Endothelial cell of umbilical vein (primary cell): ENCODE results near the gene PADI6. TPM values are rescaled to one million over a fixed set of nuclear protein-coding genes. Genes with fewer than 3 reads are reported as not detected.

Source experiments
- BruUV-seq: library from RNA; stranded (reverse); fragments of 400-500 nt; replicated peaks from 2 replicates; lab custom pipeline; 2021; lab: Mats Ljungman, UMichigan
- CTCF ChIA-PET: fragments of 300-600, 350-600 bp; sonication (Branson Sonifier 250); formaldehyde crosslinking; loops from one replicate; lab custom pipeline; 2021; ENCODE audit warnings: antibody characterized with exemption, inconsistent platforms; lab: Charles Lee
- POLR2A ChIA-PET: fragments of 300-600, 350-600 bp; sonication (Branson Sonifier 250); formaldehyde crosslinking; loops from one replicate; lab custom pipeline; 2021; ENCODE audit warnings: antibody characterized with exemption, inconsistent platforms; lab: Charles Lee
- DNase-seq: peaks from one replicate; pipeline ENCODE4 v3.0.0-alpha.2; 2011; ENCODE audit warnings: low read depth, low spot score
- FAIRE-seq: peaks from 2 replicates; lab custom pipeline; 2011; peaks lifted over from hg19 to GRCh38; lab: Jason Lieb, UNC
- H2AFZ ChIP-seq: 2 replicates; pipeline ENCODE4 v1.6.0; 2012; ENCODE audit warnings: low read depth, low read length, control low read depth, inconsistent platforms
- H3K27ac ChIP-seq: 2 replicates; pipeline ENCODE4 v1.5.1; 2011; ENCODE audit warnings: low read depth, mild to moderate bottlenecking, control low read depth, low read length, moderate library complexity; ENCODE audit not compliant: insufficient read depth
- H3K27me3 ChIP-seq, 2 experiments: 2 replicates each; pipeline versions ENCODE4 v1.6.0 to v1.6.1; 2011; ENCODE audit warnings: low read length in 2 of 2, mixed read lengths in 1 of 2; ENCODE audit not compliant: control insufficient read depth in 2 of 2, insufficient read depth in 2 of 2
- H3K36me3 ChIP-seq, 2 experiments: 2 replicates in 1 of 2; 3 replicates in 1 of 2; pipeline ENCODE4 v1.5.1; 2011; ENCODE audit warnings: low read length in 2 of 2, mild to moderate bottlenecking in 1 of 2, moderate library complexity in 1 of 2; ENCODE audit not compliant: control insufficient read depth in 2 of 2, insufficient read depth in 2 of 2; ENCODE audit errors: extremely low read depth in 1 of 2
- H3K4me1 ChIP-seq: 3 replicates; pipeline ENCODE4 v1.5.1; 2011; ENCODE audit warnings: mild to moderate bottlenecking, low read length; ENCODE audit not compliant: control insufficient read depth, insufficient read depth; ENCODE audit errors: extremely low read depth
- H3K4me2 ChIP-seq: 2 replicates; pipeline ENCODE4 v1.6.1; 2011; ENCODE audit warnings: low read length, control low read depth, mixed read lengths; ENCODE audit not compliant: insufficient read depth
- H3K4me3 ChIP-seq, 3 experiments: fragments of 200-600 bp in 1 of 3; sonication (generic), shearing (Covaris generic) in 1 of 3; replicated peaks in 1 of 3; 2 replicates each; pipeline ENCODE4 v1.5.1; 2011 to 2016; ENCODE audit warnings: control low read depth in 3 of 3, low read length in 3 of 3, mild to moderate bottlenecking in 2 of 3, inconsistent platforms in 1 of 3, low read depth in 1 of 3, moderate library complexity in 1 of 3; ENCODE audit not compliant: insufficient read depth in 1 of 3
- H3K79me2 ChIP-seq: 2 replicates; pipeline ENCODE4 v1.6.0; 2012; ENCODE audit warnings: low read length, inconsistent platforms; ENCODE audit not compliant: control insufficient read depth, insufficient read depth
- H3K9ac ChIP-seq: replicated peaks from 2 replicates; pipeline ENCODE3; 2011; ENCODE audit warnings: low read length, control low read depth; ENCODE audit not compliant: insufficient read depth; ENCODE audit errors: extremely low read depth
- H3K9me1 ChIP-seq: replicated peaks from 3 replicates; pipeline ENCODE4 v1.6.0; 2011; ENCODE audit warnings: mild to moderate bottlenecking, low read length; ENCODE audit not compliant: control insufficient read depth, insufficient read depth; ENCODE audit errors: extremely low read depth
- H3K9me3 ChIP-seq: replicated peaks from 2 replicates; pipeline ENCODE4 v1.5.1; 2012; ENCODE audit warnings: low read length, inconsistent platforms; ENCODE audit not compliant: control insufficient read depth, insufficient read depth
- H4K20me1 ChIP-seq: replicated peaks from 2 replicates; pipeline ENCODE3; 2011; ENCODE audit warnings: mild to moderate bottlenecking, low read length; ENCODE audit not compliant: control insufficient read depth, insufficient read depth; ENCODE audit errors: extremely low read depth
- EZH2 ChIP-seq: IDR thresholded peaks from 2 replicates; pipeline ENCODE4 v1.6.1; 2012; ENCODE audit warnings: borderline replicate concordance, low read depth, mild to moderate bottlenecking, moderate library complexity, low read length, inconsistent platforms; ENCODE audit not compliant: severe bottlenecking
- FOS ChIP-seq: IDR thresholded peaks from 2 replicates; pipeline ENCODE4 v1.6.1; 2011; ENCODE audit warnings: mild to moderate bottlenecking, low read length, moderate library complexity, borderline replicate concordance; ENCODE audit not compliant: insufficient read depth
- GATA2 ChIP-seq: IDR thresholded peaks from 2 replicates; pipeline ENCODE4 v1.7.0; 2011; ENCODE audit warnings: low read depth, mild to moderate bottlenecking, moderate library complexity, mixed read lengths, low read length; ENCODE audit not compliant: insufficient read length, insufficient read depth
- JUN ChIP-seq: IDR thresholded peaks from 2 replicates; pipeline ENCODE4 v1.6.1; 2011; ENCODE audit warnings: borderline replicate concordance, low read depth; ENCODE audit not compliant: insufficient read length, insufficient read depth
- MYC ChIP-seq: IDR thresholded peaks from one replicate; pipeline ENCODE4 v1.6.1; 2011; ENCODE audit warnings: mild to moderate bottlenecking, low read depth, low read length
- POLR2A ChIP-seq: IDR thresholded peaks from 2 replicates; pipeline ENCODE4 v1.6.1; 2012; ENCODE audit warnings: low read depth, mild to moderate bottlenecking, control low read depth, low read length
- POLR2AphosphoS5 ChIP-seq: IDR thresholded peaks from 2 replicates; pipeline ENCODE4 v1.6.1; 2012; ENCODE audit warnings: low read depth, mild to moderate bottlenecking, control low read depth, low read length, moderate library complexity; ENCODE audit not compliant: insufficient read depth
- dilution Hi-C: fragments of 300-500 bp; cut with MboI; formaldehyde crosslinking; loops from one replicate; pipeline ENCODE4 v1.15.0; 2019; ENCODE audit warnings: low sequenced_read_pairs; ENCODE audit not compliant: extremely low pct_ligation_motif_present
- intact Hi-C: fragments of 100-400 bp; cut with micrococcal nuclease; formaldehyde crosslinking; loops from one replicate; pipeline ENCODE4 v1.10.0; 2022
- polyA plus RNA-seq, 4 experiments: library from polyadenylated mRNA; depleted of rRNA in 3 of 4; stranded (reverse) in 3 of 4; unstranded in 1 of 4; fragments of >200 nt; gene quantifications; 2 replicates each; pipeline versions ENCODE4 v1.2.1 to v1.2.3, GENCODE V29; 2011 to 2012; ENCODE audit warnings: missing spikeins in 1 of 4
- total RNA-seq: library from RNA; stranded (reverse); gene quantifications from 2 replicates; pipeline ENCODE4 v1.2.3, GENCODE V29; 2021
- TF ChIP-seq, protein P1 (sequence below): IDR thresholded peaks from 2 replicates; pipeline ENCODE4 v1.6.1; 2011; ENCODE audit not compliant: insufficient read depth, insufficient read length
- TF ChIP-seq, protein P2 (sequence below), 2 donors: IDR thresholded peaks; 1 replicate in 1 of 2; 2 replicates in 1 of 2; pipeline ENCODE4 v1.5.1; 2011; ENCODE audit warnings: low read length in 2 of 2, mild to moderate bottlenecking in 2 of 2, moderate library complexity in 2 of 2, control low read depth in 1 of 2, inconsistent platforms in 1 of 2, low read depth in 1 of 2; ENCODE audit not compliant: insufficient read depth in 1 of 2; ENCODE audit errors: extremely low read depth in 1 of 2

PADI6 gene
- total and polyA plus RNA-seq, 2 donors (not counting 3 experiments of a cell fraction or from before 2014, with no cell fraction given) = not detected

- DNase-seq = no peak
- Histone ChIP-seq H2AFZ (no peak overlapping the region), H3K9me3 (no peaks in the 10 kb centered on the region), H4K20me1 (peaks cover 4% of the 10 kb centered on the region), H3K27me3 (no peaks in the 10 kb centered on the region), H3K9me1 (no peaks in the 10 kb centered on the region), H3K36me3 (peaks cover 48 to 65% of the 10 kb centered on the region in 2 experiments), H3K27ac (no peak overlapping the region), H3K79me2 (peaks cover 2% of the 10 kb centered on the region), H3K4me2 (no peak overlapping the region), H3K4me1 (no peaks in the 10 kb centered on the region), H3K9ac (no peak overlapping the region), H3K4me3 (no peak overlapping the region)
- BruUV-seq = no TSS peak
- POLR2A ChIA-PET = no interaction called here
- TF ChIP-seq, protein P1, sequence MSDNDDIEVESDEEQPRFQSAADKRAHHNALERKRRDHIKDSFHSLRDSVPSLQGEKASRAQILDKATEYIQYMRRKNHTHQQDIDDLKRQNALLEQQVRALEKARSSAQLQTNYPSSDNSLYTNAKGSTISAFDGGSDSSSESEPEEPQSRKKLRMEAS = no peak
- no peak for TF ChIP-seq FOS
- no peak for TF ChIP-seq POLR2AphosphoS5
- no peak for TF ChIP-seq EZH2
- TF ChIP-seq, protein P2, sequence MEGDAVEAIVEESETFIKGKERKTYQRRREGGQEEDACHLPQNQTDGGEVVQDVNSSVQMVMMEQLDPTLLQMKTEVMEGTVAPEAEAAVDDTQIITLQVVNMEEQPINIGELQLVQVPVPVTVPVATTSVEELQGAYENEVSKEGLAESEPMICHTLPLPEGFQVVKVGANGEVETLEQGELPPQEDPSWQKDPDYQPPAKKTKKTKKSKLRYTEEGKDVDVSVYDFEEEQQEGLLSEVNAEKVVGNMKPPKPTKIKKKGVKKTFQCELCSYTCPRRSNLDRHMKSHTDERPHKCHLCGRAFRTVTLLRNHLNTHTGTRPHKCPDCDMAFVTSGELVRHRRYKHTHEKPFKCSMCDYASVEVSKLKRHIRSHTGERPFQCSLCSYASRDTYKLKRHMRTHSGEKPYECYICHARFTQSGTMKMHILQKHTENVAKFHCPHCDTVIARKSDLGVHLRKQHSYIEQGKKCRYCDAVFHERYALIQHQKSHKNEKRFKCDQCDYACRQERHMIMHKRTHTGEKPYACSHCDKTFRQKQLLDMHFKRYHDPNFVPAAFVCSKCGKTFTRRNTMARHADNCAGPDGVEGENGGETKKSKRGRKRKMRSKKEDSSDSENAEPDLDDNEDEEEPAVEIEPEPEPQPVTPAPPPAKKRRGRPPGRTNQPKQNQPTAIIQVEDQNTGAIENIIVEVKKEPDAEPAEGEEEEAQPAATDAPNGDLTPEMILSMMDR (IDR thresholded peaks at IDR 0.05; ENCODE audit: extremely low read depth in 1 of 2, insufficient read depth in 1 of 2, low read depth in 1 of 2, low read length in 2 of 2) = no peak
- no peak for TF ChIP-seq GATA2
- no peak for TF ChIP-seq POLR2A
- TF ChIP-seq JUN = no peak
- TF ChIP-seq MYC = no peak
- CTCF ChIA-PET = no interaction called here
- intact Hi-C loops (no loop called here), dilution Hi-C loops (no loop called here)
- FAIRE-seq = no peak
Observed at GRCh38 chr1:17416389-17416788, 44.4 kb downstream of the PADI6 start.
